Measurements from ENCODE around the gene PA2G4.
"Not testable (repeated sequence)": the region's sequence is repeated elsewhere in the genome, so short reads cannot be mapped to it uniquely, and the experiment has no call there.

PA2G4 gene

GRCh38 chr12:56104109-56104814 lies at the start of gene PA2G4:
TSS of gene PA2G4 (plus strand) at chr12:56104559. CDS start at chr12:56104738, 179 bp downstream.
- DNase-seq (ENCODE audit: low read depth in 2 of 2, low spot score in 1 of 2): peak; percentile 88 to 93

GRCh38 chr12:56059964-56060363 lies 44.4 kb upstream of the PA2G4 start:
- not testable (repeated sequence) for DNase-seq (ENCODE audit: low read depth in 2 of 2, low spot score in 1 of 2)

GRCh38 chr12:56061982-56062381 lies 42.4 kb upstream of the PA2G4 start:
- no peak for DNase-seq (ENCODE audit: low read depth in 2 of 2, low spot score in 1 of 2)

- no peak for DNase-seq (ENCODE audit: low read depth in 2 of 2, low spot score in 1 of 2)
Observed at GRCh38 chr12:56062996-56063395, 41.4 kb upstream of the PA2G4 start.

- DNase-seq (ENCODE audit: low read depth in 2 of 2, low spot score in 1 of 2): no peak
Observed at GRCh38 chr12:56071648-56072047, 32.7 kb upstream of the PA2G4 start.

GRCh38 chr12:56074396-56074795 lies 30.0 kb upstream of the PA2G4 start:
- DNase-seq (ENCODE audit: low read depth in 2 of 2, low spot score in 1 of 2): no peak

GRCh38 chr12:56077966-56078365 lies 26.4 kb upstream of the PA2G4 start:
- not testable (repeated sequence) for DNase-seq (ENCODE audit: low read depth in 2 of 2, low spot score in 1 of 2)

- no peak for DNase-seq (ENCODE audit: low read depth in 2 of 2, low spot score in 1 of 2)
Observed at GRCh38 chr12:56078427-56078826, 25.9 kb upstream of the PA2G4 start.

- DNase-seq (ENCODE audit: low read depth in 2 of 2, low spot score in 1 of 2): peak; percentile 7 to 11
Observed at GRCh38 chr12:56078931-56079722, 25.2 kb upstream of the PA2G4 start.

GRCh38 chr12:56079723-56080555 lies 24.4 kb upstream of the PA2G4 start, which contains the start of gene ERBB3:
TSS of gene ERBB3 (plus strand) at chr12:56080165. CDS start at chr12:56080301, 136 bp downstream.
- DNase-seq (ENCODE audit: low read depth in 2 of 2, low spot score in 1 of 2): peak; percentile 8 to 51

- DNase-seq (ENCODE audit: low read depth in 2 of 2, low spot score in 1 of 2): no peak
Observed at GRCh38 chr12:56080556-56081138, 23.7 kb upstream of the PA2G4 start.

GRCh38 chr12:56081393-56082347 lies 22.7 kb upstream of the PA2G4 start:
- no peak for DNase-seq (ENCODE audit: low read depth in 2 of 2, low spot score in 1 of 2)

- DNase-seq (ENCODE audit: low read depth in 2 of 2, low spot score in 1 of 2): no peak
Observed at GRCh38 chr12:56082382-56082781, 22.0 kb upstream of the PA2G4 start.

GRCh38 chr12:56082967-56083366 lies 21.4 kb upstream of the PA2G4 start:
- no peak for DNase-seq (ENCODE audit: low read depth in 2 of 2, low spot score in 1 of 2)

- DNase-seq (ENCODE audit: low read depth in 2 of 2, low spot score in 1 of 2): no peak
Observed at GRCh38 chr12:56084958-56085543, 19.3 kb upstream of the PA2G4 start.

GRCh38 chr12:56086096-56086495 lies 18.3 kb upstream of the PA2G4 start:
- no peak for DNase-seq (ENCODE audit: low read depth in 2 of 2, low spot score in 1 of 2)

GRCh38 chr12:56086608-56087007 lies 17.8 kb upstream of the PA2G4 start:
- no peak for DNase-seq (ENCODE audit: low read depth in 2 of 2, low spot score in 1 of 2)

GRCh38 chr12:56087220-56087619 lies 17.1 kb upstream of the PA2G4 start:
- DNase-seq (ENCODE audit: low read depth in 2 of 2, low spot score in 1 of 2): no peak

- DNase-seq (ENCODE audit: low read depth in 2 of 2, low spot score in 1 of 2): no peak
Observed at GRCh38 chr12:56097738-56098137, 6.6 kb upstream of the PA2G4 start.

- DNase-seq (ENCODE audit: low read depth in 2 of 2, low spot score in 1 of 2): no peak
Observed at GRCh38 chr12:56098592-56098991, 5.8 kb upstream of the PA2G4 start.

All from stimulated activated CD8-positive, alpha-beta memory T cell treated with anti-CD3 and anti-CD28 coated beads, Interleukin-4, amount 100 ng/mL, for 4 hours (primary cell).